Activated CD8-positive, alpha-beta memory T cell treated with anti-CD3 and anti-CD28 coated beads for 24 hours (primary cell): ENCODE data around the gene CSDE1.

Experiments
- DNase-seq: peaks from one replicate; pipeline ENCODE4 v3.0.0-alpha.2; 2020

CSDE1 gene

DNA sequence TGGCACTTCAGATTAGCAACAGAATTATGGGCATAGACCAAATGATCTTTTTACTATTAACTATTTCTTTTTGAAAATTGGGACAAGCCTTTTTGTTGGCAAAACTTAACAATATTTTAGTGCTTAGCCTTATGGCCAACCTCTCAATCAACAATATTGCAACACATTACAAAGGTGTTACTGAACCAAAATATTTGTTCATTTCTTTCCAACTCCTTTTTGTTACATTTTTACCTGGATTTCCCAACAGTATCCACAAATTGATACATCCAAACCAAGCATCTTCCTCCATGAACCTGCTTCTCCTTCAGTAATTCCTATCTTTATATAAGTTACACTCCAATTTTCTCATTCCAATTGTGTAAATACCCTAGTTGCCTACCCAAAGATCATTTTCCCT lies 61.0 kb downstream of the CSDE1 start:
- no peak for DNase-seq

DNA sequence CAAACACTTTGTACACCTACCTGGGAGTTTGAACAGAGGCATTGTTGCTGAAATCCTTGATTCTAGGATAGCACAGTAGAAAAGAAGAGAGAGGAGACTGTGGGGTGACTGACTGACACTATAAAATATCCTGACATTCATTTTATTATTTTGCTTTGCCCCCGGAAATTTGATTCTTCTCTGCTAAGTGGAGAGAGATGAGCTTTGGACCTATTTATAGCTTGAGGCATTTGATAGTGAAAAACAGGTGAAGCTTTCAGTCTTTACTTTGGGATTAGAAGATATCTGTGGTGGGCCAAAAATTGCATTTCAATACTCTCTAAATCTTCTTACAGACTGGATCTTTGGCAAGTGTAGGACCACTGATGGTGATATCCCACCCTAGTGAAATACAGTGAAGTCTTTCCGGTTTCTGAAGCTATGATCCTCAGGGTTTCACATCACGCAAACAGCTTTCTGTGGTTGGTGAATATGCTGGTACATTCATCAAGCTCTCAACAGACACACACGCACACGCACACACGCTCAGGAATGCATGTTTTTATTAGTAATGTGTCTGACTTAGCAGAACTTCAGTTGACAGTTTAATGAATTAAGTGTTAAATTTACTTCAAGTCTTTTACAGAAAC lies 62.2 kb downstream of the CSDE1 start, which contains the start of gene AMPD1:
Gene AMPD1, minus strand, starts transcription at position 117 of the 629 bp plus-strand sequence. Its CDS starts 75 bp downstream, at position 42.
- no peak for DNase-seq

DNA sequence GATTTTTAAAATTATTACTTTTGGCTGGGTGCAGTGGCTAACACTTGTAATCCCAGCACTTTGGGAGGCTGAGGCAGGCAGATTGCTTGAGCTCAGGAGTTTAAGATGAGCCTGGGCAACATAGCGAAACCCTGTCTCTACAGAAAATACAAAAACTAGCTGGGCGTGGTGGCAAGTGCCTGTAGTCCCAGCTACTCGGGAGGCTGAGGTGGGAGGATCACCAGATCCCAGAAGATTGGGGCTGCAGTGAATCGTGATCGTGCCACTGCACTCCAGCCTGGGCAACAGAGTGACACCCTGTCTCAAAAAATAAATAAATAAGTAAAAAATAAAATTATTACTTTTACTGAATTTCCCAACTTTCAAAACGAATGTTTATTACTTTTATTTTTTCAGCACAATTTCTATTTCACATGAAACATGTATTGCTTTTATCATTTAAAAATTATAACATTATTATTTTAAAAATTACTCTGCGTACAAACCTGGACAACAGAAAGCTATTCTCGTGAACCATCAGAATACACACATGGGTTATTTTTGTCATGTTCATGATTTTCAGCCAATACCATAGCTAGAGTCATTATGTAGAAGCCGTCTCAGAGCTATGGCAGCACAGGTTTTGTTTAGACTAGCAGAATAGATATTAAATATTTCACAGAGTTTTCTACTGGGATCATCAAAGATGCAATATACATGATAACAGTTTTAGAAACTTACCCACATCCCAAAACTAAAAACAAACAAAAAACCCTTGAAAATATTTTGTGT lies 63.1 kb downstream of the CSDE1 start:
- no peak for DNase-seq

DNA sequence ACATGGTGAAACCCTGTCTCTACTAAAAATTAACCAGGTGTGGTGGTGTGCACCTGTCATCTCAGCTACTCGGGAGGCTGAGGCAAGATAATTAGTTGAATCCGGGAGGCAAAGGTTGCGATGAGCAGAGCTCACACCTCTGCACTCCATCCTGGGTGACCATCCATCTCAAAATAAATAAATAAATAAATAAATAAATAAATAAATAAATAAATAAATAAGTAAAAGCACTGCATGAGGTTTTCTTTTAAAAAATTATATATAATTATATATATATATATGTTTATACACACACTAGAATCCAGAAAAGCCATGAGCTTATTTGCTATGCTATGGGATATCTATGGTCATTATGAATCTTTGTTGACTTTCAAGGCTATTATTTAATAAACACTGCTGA lies 64.8 kb downstream of the CSDE1 start:
- no peak for DNase-seq

DNA sequence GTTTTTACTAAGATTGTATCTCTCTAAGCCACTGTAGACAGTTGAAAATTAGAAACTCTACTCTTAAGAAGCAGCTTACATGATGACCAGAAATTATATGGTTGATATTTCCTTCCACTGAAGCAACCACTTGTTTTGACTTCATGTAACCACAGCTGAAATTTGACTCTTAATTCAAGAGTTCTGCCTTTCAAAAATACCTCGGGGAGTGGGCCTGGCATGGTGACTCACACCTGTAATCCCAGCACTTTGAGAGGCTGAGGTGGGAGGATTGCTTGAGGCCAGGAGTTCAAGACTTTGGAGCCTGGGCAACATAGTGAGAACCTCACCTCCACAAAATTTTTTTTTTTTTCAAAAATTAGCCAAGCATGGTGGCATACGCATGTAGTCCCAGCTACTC lies 66.7 kb downstream of the CSDE1 start:
- DNase-seq: no peak

DNA sequence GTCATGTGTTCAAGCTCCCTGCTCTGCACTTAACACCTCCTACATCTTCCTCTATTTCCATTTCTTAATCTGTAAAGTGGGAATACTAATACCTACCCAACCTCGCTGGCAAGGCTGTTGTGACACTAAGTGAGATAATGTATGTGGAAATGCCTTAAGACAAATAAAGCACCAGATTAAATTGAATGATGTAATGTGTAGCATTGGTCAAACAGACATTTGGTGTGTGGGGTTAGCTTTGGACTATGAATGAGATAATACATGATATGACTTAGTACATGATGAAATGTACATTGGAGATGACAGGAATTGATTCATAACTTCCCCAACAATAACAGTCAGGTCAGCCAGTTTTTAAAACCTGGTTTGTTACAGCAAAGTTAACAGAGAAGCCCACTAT lies 67.6 kb downstream of the CSDE1 start:
- DNase-seq: no peak

DNA sequence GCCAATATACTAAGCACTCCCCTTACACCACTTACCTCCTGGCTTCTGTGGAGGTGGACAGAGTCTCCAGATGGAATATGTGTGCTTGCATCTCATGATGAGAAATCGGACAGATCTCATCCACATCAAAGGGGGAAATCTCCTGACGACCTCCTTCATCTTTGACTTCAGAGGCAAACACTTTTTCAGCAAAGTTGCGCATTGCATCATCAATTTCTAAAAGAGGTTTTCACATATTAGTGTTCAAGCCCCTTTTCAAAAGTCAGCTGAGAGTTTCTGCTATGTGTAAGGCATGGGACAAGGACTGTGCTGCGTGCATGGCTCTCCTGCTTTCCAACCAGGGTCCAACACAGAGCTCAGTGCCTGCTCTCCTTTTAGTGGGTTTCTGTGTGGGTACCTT lies 69.3 kb downstream of the CSDE1 start:
- DNase-seq: no peak

DNA sequence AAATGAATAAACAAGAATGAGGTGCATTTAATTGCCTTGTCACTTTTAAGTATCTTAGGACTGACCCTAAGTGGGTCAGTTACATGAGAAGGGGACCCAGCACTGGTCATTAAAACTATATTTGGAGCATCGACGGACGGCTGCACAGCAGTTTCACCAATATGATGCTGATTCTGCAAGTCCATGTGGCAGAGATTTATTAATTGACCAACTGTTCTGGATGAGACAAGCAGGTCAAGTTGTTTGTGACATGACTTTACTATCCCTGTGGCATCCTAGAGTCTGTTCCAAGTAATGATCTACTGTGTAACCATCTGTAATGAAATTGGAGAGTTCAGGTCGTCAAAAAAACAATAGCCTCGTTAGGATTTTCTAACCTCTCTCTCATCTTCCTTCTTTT lies 71.9 kb downstream of the CSDE1 start:
- no peak for DNase-seq

DNA sequence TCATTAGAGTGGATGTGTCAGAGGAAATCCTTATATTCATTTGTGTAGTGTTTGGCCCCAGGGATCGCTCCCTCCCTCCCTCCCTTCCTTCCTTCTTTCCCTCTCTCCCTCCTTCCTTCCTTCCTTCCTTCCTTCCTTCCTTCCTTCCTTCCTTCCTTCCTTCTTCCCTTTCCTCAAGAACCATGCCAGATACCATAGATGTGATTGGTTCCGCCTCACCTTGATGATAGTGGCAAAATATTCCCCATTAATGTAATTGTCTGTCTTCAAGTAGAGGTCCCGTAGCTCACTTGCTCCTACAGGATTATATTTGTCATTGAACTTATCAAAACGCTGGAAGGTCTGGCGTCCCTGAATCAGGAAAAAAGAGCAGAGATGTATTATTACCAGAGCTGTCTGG lies 80.1 kb downstream of the CSDE1 start:
- DNase-seq: no peak

DNA sequence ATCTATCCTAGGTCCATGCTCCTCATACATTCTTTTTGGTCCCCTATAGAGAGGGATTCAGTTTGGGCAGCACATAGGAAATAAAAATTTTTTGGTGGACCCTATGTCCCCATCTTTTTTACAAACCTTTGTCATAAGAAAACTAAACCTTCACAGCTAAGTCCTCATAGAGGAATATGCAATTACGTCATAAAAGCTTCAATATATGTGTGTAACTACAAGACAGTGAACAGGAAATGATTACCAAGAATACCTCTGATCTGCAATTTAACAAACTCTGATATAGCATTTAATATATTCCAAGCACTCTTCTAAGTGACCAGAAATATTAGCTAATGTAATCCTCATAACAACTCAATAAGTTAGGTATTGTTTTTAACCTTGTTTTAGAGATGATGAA lies 81.7 kb downstream of the CSDE1 start:
- no peak for DNase-seq

DNA sequence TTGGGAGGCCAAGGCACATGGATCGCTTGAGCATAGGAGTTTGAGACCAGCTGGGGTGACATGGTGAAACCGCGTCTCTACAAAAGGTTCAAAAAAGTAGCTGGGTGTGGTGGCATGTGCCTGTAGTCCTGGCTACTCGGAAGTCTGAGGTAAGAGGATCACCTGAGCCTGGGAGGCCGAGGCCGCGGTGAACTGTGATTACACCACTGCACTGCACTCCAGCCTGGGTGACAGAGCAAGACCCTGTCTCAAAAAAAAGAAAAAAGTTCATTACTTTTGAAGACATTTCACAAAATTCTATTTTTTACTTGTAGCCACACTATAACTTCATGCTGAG lies 85.9 kb downstream of the CSDE1 start:
- no peak for DNase-seq

DNA sequence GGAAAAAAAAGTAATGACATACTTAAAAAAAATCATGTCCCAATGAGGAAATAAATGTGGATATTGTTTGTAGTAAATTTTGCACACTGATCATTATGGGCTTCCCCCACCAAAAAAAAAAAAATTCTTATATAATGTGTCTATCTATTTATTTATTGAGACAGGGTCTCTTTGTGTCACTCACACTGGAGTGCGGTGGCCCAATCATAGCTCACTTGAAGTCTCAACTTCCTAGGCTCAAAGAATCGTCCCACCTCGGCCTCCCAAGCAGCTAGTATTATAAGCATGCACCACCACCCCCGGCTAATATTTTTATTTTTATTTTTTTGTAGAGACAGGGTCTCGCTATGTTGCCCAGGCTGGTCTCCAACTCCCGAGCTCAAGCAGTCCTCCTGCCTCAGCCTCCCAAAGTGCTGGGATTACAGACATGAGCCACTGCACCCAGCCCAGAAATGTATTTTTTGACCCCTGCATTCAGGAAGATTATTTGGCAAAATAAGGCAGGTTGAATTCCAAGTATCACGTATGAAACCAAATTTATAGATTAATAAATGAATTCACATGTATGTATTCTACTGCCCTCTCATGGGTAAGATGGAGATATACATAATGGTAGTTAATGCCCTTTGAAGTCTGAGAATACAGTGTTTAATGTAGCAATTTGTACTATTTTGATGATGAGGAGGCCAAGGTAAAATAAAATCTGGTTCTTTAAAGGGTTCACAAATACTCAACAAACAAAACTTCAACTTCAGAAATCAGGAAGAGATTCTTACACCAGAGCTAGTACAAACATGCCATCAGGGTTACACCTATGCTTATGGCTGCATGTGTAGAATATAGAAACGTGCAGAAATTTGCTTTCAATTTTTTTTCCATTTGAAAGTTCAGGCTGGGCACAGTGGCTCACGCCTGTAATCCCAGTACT lies 86.5 kb downstream of the CSDE1 start:
- DNase-seq: no peak

DNA sequence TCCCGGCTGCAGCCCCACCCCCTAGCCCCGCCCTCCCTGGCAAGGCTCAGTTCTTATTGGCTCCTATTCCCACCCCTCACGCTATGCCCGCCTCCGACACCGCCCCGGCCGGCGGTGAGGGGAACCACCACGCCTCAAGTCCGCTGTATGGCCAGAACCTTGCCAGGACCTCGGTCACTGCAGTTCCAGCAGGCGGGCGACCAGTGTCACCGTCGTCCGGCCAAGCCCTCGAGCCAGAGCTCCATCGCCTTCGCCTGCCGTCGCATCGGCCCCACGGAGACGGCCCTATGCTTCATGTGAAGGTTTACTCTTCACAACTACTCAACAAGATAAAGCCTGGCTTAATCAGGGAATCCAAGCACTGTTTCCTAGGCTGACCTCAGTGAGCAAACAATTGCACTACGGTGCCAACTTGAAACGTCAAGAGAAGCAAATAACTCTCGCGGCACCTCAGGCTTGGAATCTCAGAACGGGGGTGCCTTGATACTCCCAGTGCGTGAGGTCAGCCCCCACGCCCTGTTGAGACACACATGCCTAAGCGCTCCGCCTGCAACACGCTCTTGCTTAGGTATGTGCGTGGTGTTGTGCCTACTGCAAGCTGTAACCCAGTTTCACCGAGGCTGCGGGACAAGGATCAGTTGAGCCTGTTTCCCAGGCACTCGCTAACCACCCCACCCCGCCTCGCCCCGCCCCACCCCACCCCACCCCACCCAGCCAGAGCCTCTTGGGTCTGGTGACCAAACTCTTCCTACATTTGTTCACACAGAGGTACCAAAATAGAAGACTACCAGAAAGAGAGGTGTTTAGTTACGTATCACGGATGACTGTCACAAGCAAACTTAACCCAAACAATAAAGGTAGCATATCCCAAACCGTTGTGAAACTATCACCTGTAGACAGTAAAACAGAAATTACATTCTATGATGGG lies 87.4 kb downstream of the CSDE1 start:
- peak; percentile 93 for DNase-seq

DNA sequence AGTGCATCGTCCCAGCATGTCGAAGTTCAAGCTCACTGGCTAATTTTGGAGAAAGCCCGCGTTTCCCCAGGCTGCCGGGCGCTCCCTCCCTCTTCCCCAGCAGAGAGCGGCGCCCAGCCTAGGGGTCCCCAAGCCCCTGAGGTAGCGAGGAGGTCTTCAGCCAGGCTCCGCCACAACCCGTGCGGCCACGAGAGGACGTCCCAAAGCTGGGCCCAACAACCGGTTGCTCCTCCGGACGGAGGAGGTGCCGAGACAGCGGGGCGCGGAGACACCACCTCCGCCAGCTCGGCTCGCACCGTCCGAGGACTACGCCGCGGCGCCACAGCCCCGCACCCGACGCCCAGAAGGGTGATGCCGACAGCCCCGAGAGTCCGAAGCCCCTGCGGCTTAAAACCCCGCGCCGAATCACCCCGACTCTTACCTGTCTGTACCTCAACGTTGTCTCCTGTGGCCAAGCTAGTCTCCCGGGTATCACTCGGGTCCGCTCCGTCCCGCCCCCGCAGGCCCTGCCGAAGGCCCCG lies 88.2 kb downstream of the CSDE1 start, which contains the start of gene DENND2C:
Gene DENND2C, minus strand, starts transcription at position 488 of the 521 bp plus-strand sequence. CDS start 44,065 bp downstream, outside the sequence.
- no peak for DNase-seq

DNA sequence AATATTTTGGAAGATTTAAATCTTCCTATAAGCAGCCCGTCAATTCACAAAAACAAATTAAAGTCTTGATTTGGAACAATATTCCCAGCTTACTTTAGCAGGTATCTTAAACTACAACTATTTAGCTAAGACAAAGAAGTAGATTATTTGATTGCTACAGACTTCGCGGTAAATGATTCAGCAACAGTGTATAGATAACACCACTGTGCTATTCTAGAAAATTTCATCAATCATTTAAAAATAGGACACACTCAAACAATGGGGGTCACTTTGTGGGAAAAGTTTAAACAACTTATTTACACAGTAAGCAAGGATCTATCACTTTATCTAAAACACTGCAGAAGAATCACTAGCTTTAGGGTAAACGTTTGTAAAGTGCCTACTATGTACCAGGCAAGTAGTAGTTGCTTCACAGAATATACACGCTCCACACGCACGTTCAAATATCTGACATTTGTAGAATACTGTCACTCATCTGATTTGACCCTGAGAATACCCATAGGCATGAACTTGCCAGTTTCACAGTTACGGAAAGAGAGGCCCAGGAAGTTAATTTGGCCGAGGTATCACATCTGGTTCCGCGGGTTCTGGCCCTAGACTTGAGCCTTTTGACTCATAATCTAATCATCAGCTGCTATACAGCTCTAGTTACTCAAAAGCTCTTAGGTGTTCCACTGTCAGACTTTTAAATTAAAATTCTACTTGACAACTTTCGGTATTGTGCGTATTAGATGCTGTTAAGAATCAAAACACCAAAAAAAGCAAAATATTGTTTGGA lies 88.8 kb downstream of the CSDE1 start:
- no peak for DNase-seq

DNA sequence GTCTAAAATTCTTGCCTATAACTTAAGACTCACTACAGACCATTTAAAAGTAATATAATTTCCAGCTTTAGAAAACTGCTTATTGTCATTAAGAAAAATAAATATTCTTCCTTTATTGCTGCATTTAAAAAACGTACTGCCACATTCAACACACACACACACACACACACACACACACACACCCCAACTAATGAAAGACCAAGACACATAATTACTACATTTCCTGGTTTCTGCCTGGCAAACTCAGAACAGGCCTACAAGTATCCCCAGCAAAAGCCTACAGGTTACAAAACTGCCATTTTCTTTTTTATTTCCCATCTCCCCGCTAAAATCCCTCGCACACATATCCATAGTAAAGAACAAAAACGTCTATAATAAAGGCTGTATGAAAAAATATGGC lies 89.4 kb downstream of the CSDE1 start:
- no peak for DNase-seq

DNA sequence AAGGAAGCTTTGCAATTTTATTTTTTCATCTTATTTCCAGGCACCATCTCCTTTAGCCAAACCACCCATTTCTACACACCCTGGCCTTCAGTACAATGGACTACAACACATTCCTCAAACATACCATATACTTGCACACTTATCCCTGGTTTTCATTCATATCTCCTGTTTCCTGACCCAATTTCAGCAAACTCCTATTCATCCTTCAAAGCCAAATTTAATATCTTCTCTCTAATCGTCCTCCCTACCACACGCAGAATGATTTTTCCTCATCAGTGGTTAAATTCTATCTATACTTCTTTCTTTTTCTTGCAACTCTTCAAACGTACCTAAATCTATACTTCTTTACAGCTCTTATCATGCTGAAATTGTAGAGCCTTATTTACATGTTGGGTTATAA lies 90.8 kb downstream of the CSDE1 start:
- DNase-seq: no peak
